HepG2 (cell line): ENCODE data around the gene TTC23. TPM values are rescaled to one million over a fixed set of nuclear protein-coding genes. Genes with fewer than 3 reads are reported as not detected.

Source experiments
- ATAC-seq: fragments of 200-7000 bp; cut with Tn5 transposase; 3 replicates; pipeline ENCODE4 v1.9.1; 2020; ENCODE audit warnings: mild to moderate bottlenecking, moderate library complexity
- BruUV-seq: library from RNA; stranded (reverse); fragments of 400-500 nt; replicated peaks from 2 replicates; lab custom pipeline; 2021; lab: Mats Ljungman, UMichigan
- CTCF ChIA-PET: fragments of 300-600 bp; formaldehyde crosslinking; extraction: SDS; loops from one replicate; lab custom pipeline; 2021; ENCODE audit warnings: low total read pairs, inconsistent platforms, low intra/inter-chr PET ratio; lab: Yijun Ruan, JAX
- POLR2A ChIA-PET: fragments of 350-600 bp; sonication (Branson Sonifier 250); formaldehyde crosslinking; loops from one replicate; lab custom pipeline; 2020; ENCODE audit warnings: antibody characterized with exemption, inconsistent platforms; lab: Yijun Ruan, JAX
- DNase-seq: peaks from one replicate; pipeline ENCODE4 v3.0.0-alpha.2; 2015; ENCODE audit warnings: low spot score
- FAIRE-seq: peaks from 3 replicates; lab custom pipeline; 2011; peaks lifted over from hg19 to GRCh38; lab: Jason Lieb, UNC
- H2AFZ ChIP-seq: one replicate; pipeline ENCODE4 v1.6.1; 2011; ENCODE audit warnings: low read length, inconsistent platforms
- H3K27ac ChIP-seq: fragments of 300-600 bp; 3 replicates; pipeline ENCODE4 v1.8.0; 2011; ENCODE audit warnings: mixed run types, mild to moderate bottlenecking, mixed read lengths, low read length, inconsistent platforms; ENCODE audit not compliant: insufficient read depth; ENCODE audit errors: extremely low read length
- H3K27me3 ChIP-seq, 2 experiments: fragments of 200-600 bp in 1 of 2; 2 replicates in 1 of 2; 3 replicates in 1 of 2; pipeline versions ENCODE4 v1.6.0 to v1.8.0; 2011; ENCODE audit warnings: low read length in 2 of 2, mild to moderate bottlenecking in 2 of 2, moderate library complexity in 2 of 2, inconsistent platforms in 1 of 2; ENCODE audit not compliant: insufficient read depth in 2 of 2, control insufficient read depth in 1 of 2
- H3K36me3 ChIP-seq, 2 experiments: fragments of 200-600 bp in 1 of 2; replicated peaks in 1 of 2; 2 replicates in 1 of 2; 3 replicates in 1 of 2; pipeline versions ENCODE4 v1.5.1 to v1.8.0; 2011; ENCODE audit warnings: low read length in 2 of 2, inconsistent platforms in 1 of 2; ENCODE audit not compliant: insufficient read depth in 2 of 2, control insufficient read depth in 1 of 2
- H3K4me1 ChIP-seq: 2 replicates; pipeline ENCODE4 v1.5.1; 2012; ENCODE audit warnings: low read length, inconsistent platforms; ENCODE audit not compliant: insufficient read depth
- H3K4me2 ChIP-seq: 2 replicates; pipeline ENCODE4 v1.6.0; 2011; ENCODE audit warnings: low read depth, low read length, inconsistent platforms
- H3K4me3 ChIP-seq, 3 experiments: fragments of 200-600 bp in 1 of 3; sonication (generic), shearing (Covaris generic) in 1 of 3; replicated peaks in 1 of 3; 2 replicates each; pipeline ENCODE4 v1.5.1; 2011 to 2016; ENCODE audit warnings: low read length in 3 of 3, inconsistent platforms in 2 of 3, low read depth in 2 of 3, mild to moderate bottlenecking in 2 of 3, control low read depth in 1 of 3, mixed read lengths in 1 of 3; ENCODE audit not compliant: insufficient read depth in 1 of 3
- H3K79me2 ChIP-seq: one replicate; pipeline ENCODE4 v1.6.1; 2011; ENCODE audit warnings: low read length, inconsistent platforms; ENCODE audit not compliant: insufficient read depth
- H3K9ac ChIP-seq: 2 replicates; pipeline ENCODE4 v1.6.0; 2011; ENCODE audit warnings: mild to moderate bottlenecking, low read depth, low read length, inconsistent platforms; ENCODE audit not compliant: insufficient read depth
- H3K9me3 ChIP-seq: 2 replicates; pipeline ENCODE4 v1.5.1; 2012; ENCODE audit warnings: mild to moderate bottlenecking, low read length
- H4K20me1 ChIP-seq: 2 replicates; pipeline ENCODE4 v1.6.0; 2011; ENCODE audit warnings: inconsistent platforms, mild to moderate bottlenecking, low read length, moderate library complexity; ENCODE audit not compliant: insufficient read depth
- ARID3A ChIP-seq: IDR thresholded peaks from 2 replicates; pipeline ENCODE4 v1.6.1; 2012; ENCODE audit warnings: low read depth, low read length, improper control_type of control experiment
- CENPBD1 ChIP-seq: sonication (generic); formaldehyde crosslinking; IDR thresholded peaks from 2 replicates; pipeline ENCODE4 v1.8.0; 2022; ENCODE audit warnings: missing genetic modification reagents, low read depth, mild to moderate bottlenecking, borderline replicate concordance
- ETS1 ChIP-seq: sonication (generic); formaldehyde crosslinking; IDR thresholded peaks from 2 replicates; pipeline ENCODE4 v1.4.0; 2020; ENCODE audit warnings: missing genetic modification reagents
- FOXO1 ChIP-seq: sonication (generic); formaldehyde crosslinking; IDR thresholded peaks from 2 replicates; pipeline ENCODE4 v1.4.0; 2020; ENCODE audit warnings: missing genetic modification reagents
- HMGXB3 ChIP-seq: sonication (generic); formaldehyde crosslinking; IDR thresholded peaks from 2 replicates; pipeline ENCODE4 v1.4.0; 2020; ENCODE audit warnings: missing genetic modification reagents, borderline replicate concordance
- HMGXB4 ChIP-seq, 2 experiments: sonication (generic) in 1 of 2; formaldehyde crosslinking in 1 of 2; IDR thresholded peaks; 2 replicates each; pipeline versions ENCODE4 v1.4.0 to v1.6.1; 2018 to 2020; ENCODE audit warnings: missing genetic modification reagents in 2 of 2, borderline replicate concordance in 1 of 2, low read depth in 1 of 2, mild to moderate bottlenecking in 1 of 2, missing biosample characterization in 1 of 2
- SNAI1 ChIP-seq: sonication (generic); formaldehyde crosslinking; IDR thresholded peaks from 2 replicates; pipeline ENCODE4 v1.5.0; 2020; ENCODE audit warnings: mild to moderate bottlenecking, missing genetic modification reagents, borderline replicate concordance
- ZBTB1 ChIP-seq: sonication (generic); formaldehyde crosslinking; IDR thresholded peaks from 2 replicates; pipeline ENCODE4 v1.4.0; 2020; ENCODE audit warnings: missing genetic modification reagents, borderline replicate concordance
- ZFP62 ChIP-seq: sonication (generic); formaldehyde crosslinking; IDR thresholded peaks from 2 replicates; pipeline ENCODE4 v1.4.0; 2020; ENCODE audit warnings: missing genetic modification reagents
- ZNF12 ChIP-seq: sonication (generic); formaldehyde crosslinking; IDR thresholded peaks from 2 replicates; pipeline ENCODE4 v1.5.0; 2020; ENCODE audit warnings: missing genetic modification reagents
- ZNF20 ChIP-seq: sonication (generic); formaldehyde crosslinking; IDR thresholded peaks from 2 replicates; pipeline ENCODE4 v1.4.0; 2020; ENCODE audit warnings: mild to moderate bottlenecking, moderate library complexity, missing genetic modification reagents
- ZNF274 ChIP-seq: sonication (generic); formaldehyde crosslinking; IDR thresholded peaks from 2 replicates; pipeline ENCODE4 v1.5.1; 2020; ENCODE audit warnings: mild to moderate bottlenecking, missing genetic modification reagents
- ZNF709 ChIP-seq: sonication (generic); formaldehyde crosslinking; IDR thresholded peaks from 2 replicates; pipeline ENCODE4 v1.5.0; 2020; ENCODE audit warnings: mild to moderate bottlenecking, missing genetic modification reagents
- WGBS: methylation state at CpG from one replicate; pipeline ENCODE4 v1.1.6; 2017; ENCODE audit warnings: low lambda C conversion rate; 5-methylcytosine and 5-hydroxymethylcytosine counted together
- in situ Hi-C: cut with HindIII; loops from 2 replicates; pipeline ENCODE4 v1.10.0; 2017; ENCODE audit warnings: low pct_unique_long_range_greater_than_20kb; ENCODE audit not compliant: extremely low pct_ligation_motif_present
- intact Hi-C: fragments of 100-400 bp; cut with micrococcal nuclease; formaldehyde crosslinking; loops from one replicate; pipeline ENCODE4 v1.10.0; 2022; ENCODE audit not compliant: unreplicated experiment
- polyA plus RNA-seq, 8 experiments: library from polyadenylated mRNA; depleted of rRNA in 3 of 8; stranded (reverse) in 7 of 8; unstranded in 1 of 8; fragments of >200 nt; fragmentation: Illumina TruSeq in 4 of 8; extraction: Trizol in 4 of 8; gene quantifications; 2 replicates each; pipeline versions ENCODE4 v1.2.1 to v1.2.3, GENCODE V29; 2011 to 2016; ENCODE audit warnings: low read depth in 4 of 8, missing spikeins in 1 of 8, mixed read lengths in 1 of 8; ENCODE audit not compliant: insufficient read depth in 1 of 8
- total RNA-seq, 5 experiments: library from RNA; depleted of rRNA; stranded (reverse); fragments of >200 nt; fragmentation: Illumina TruSeq; extraction: Trizol; gene quantifications; 2 replicates each; pipeline ENCODE4 v1.2.3, GENCODE V29; 2016; ENCODE audit warnings: low read depth in 1 of 5

The TTC23 gene
- total and polyA plus RNA-seq, 2 of the 13 experiments (the other 11 are each of a cell fraction or from before 2014, with no cell fraction given): 1.6 to 11.7 TPM

- TF ChIP-seq HMGXB3 (CRISPR knock-in tag): no peak
- no peak for TF ChIP-seq CENPBD1 (CRISPR knock-in tag)
- TF ChIP-seq ZNF12 (CRISPR knock-in tag): no peak
- TF ChIP-seq ZNF274: no peak
- TF ChIP-seq ZNF709 (CRISPR knock-in tag): no peak
- TF ChIP-seq ETS1: no peak
Measured at GRCh38 chr15:99172171-99172570, 77.2 kb downstream of the TTC23 start (continued).

GRCh38 chr15:99170476-99171065 is 78.8 kb downstream of the TTC23 start:
- CTCF ChIA-PET: no interaction called here

More at GRCh38 chr15:99170476-99171065, 78.8 kb downstream of the TTC23 start:
- no peak for ATAC-seq
- no TSS peak for BruUV-seq
- intact Hi-C loops: no loop called here
- DNase-seq: no peak
- Histone ChIP-seq H3K27me3 (no peaks in the 10 kb centered on the region), H3K4me3 (no peak overlapping the region), H3K4me1 (peaks cover 12% of the 10 kb centered on the region), H3K79me2 (no peaks in the 10 kb centered on the region), H3K4me2 (no peak overlapping the region), H2AFZ (no peak overlapping the region), H4K20me1 (no peaks in the 10 kb centered on the region), H3K36me3 (peaks cover 1 to 10% of the 10 kb centered on the region in 2 experiments; a peak in 2 of 5 replicates), H3K27ac (no peak overlapping the region), H3K9me3 (no peaks in the 10 kb centered on the region), H3K9ac (no peak overlapping the region)
- 88% methylated on average over 7 of the region's 7 CpGs for WGBS
- no peak for FAIRE-seq
- POLR2A ChIA-PET: no interaction called here
- in situ Hi-C loops: no loop called here
- TF ChIP-seq ARID3A (no peak), ZNF20 (CRISPR knock-in tag) (no peak), FOXO1 (no peak), HMGXB4 (CRISPR knock-in tag; IDR thresholded peaks at IDR 0.05; ENCODE audit: borderline replicate concordance in 1 of 2, low read depth in 1 of 2) (no peak), SNAI1 (no peak), ZBTB1 (no peak), ZFP62 (CRISPR knock-in tag) (no peak)
